D721Med (cell line): ENCODE data around the gene CPXM2.

Source experiments
- DNase-seq: peaks from one replicate; pipeline ENCODE4 v3.0.0; 2011; ENCODE audit warnings: low spot score; ENCODE audit not compliant: insufficient read length
- FAIRE-seq: peaks from 2 replicates; lab custom pipeline; 2011; peaks lifted over from hg19 to GRCh38; lab: Jason Lieb, UNC
- CTCF ChIP-seq: IDR thresholded peaks from 2 replicates; pipeline ENCODE4 v1.5.1; 2012; ENCODE audit warnings: mild to moderate bottlenecking, control low read depth; ENCODE audit not compliant: insufficient read depth; ENCODE audit errors: missing control alignments

CPXM2 gene

GRCh38 chr10:123848564-123849457 lies 42.8 kb downstream of the CPXM2 start:
- DNase-seq (no peak), FAIRE-seq (no peak)

GRCh38 chr10:123847686-123848432 lies 43.7 kb downstream of the CPXM2 start:
- TF ChIP-seq CTCF: no peak
- no peak for DNase-seq
- no peak for FAIRE-seq

More at GRCh38 chr10:123848564-123849457, 42.8 kb downstream of the CPXM2 start:
- no peak for TF ChIP-seq CTCF

GRCh38 chr10:123843835-123844234 lies 47.8 kb downstream of the CPXM2 start:
- DNase-seq (no peak), FAIRE-seq (no peak)
- no peak for TF ChIP-seq CTCF

- TF ChIP-seq CTCF: no peak
- no peak for DNase-seq
- no peak for FAIRE-seq
Observed at GRCh38 chr10:123842692-123843385, 48.8 kb downstream of the CPXM2 start.

GRCh38 chr10:123841560-123841959 lies 50.0 kb downstream of the CPXM2 start:
- DNase-seq (no peak), FAIRE-seq (no peak)
- TF ChIP-seq CTCF: no peak

GRCh38 chr10:123841115-123841514 lies 50.5 kb downstream of the CPXM2 start:
- no peak for TF ChIP-seq CTCF
- DNase-seq (no peak), FAIRE-seq (no peak)
